Hypothalamus (tissue), 51 donors: Measurements from ENCODE around the gene ANKRD13A.
"Not testable (repeated sequence)": the region's sequence is repeated elsewhere in the genome, so short reads cannot be mapped to it uniquely, and the experiment has no call there.

Experiments used
- DNase-seq, 51 donors: peaks; one replicate each; lab custom pipeline; 2025; lab: John Stamatoyannopoulos, UW

Gene ANKRD13A

GRCh38 chr12:110005319-110005973 lies 6.2 kb downstream of the ANKRD13A start:
- no peak for DNase-seq

GRCh38 chr12:110006115-110006514 lies 6.9 kb downstream of the ANKRD13A start:
- DNase-seq = no peak

GRCh38 chr12:110007881-110008280 lies 8.7 kb downstream of the ANKRD13A start:
- no peak for DNase-seq

GRCh38 chr12:110008681-110009398 lies 9.6 kb downstream of the ANKRD13A start:
- not testable (repeated sequence) for DNase-seq

GRCh38 chr12:110010853-110011723 lies 11.9 kb downstream of the ANKRD13A start:
- DNase-seq = no peak

GRCh38 chr12:110012137-110012536 lies 12.9 kb downstream of the ANKRD13A start:
- DNase-seq = no peak

- DNase-seq = no peak
Observed at GRCh38 chr12:110012659-110013058, 13.4 kb downstream of the ANKRD13A start.

- no peak for DNase-seq
Observed at GRCh38 chr12:110015132-110015531, 15.9 kb downstream of the ANKRD13A start.

- peak in 1 of 51 donors; percentile 32 for DNase-seq
Observed at GRCh38 chr12:110020956-110021355, 21.7 kb downstream of the ANKRD13A start.

- no peak for DNase-seq
Observed at GRCh38 chr12:110023059-110023980, 24.1 kb downstream of the ANKRD13A start.

GRCh38 chr12:110024051-110024450 lies 24.8 kb downstream of the ANKRD13A start:
- peak in 1 of 51 donors; percentile 37 for DNase-seq

GRCh38 chr12:110028323-110028722 lies 29.1 kb downstream of the ANKRD13A start:
- no peak for DNase-seq

- DNase-seq = no peak
Observed at GRCh38 chr12:110029290-110029815, 30.1 kb downstream of the ANKRD13A start.

GRCh38 chr12:110033888-110034287 lies 34.7 kb downstream of the ANKRD13A start:
- DNase-seq = no peak

- no peak for DNase-seq
Observed at GRCh38 chr12:110035534-110036104, 36.4 kb downstream of the ANKRD13A start.

- DNase-seq = peak in 23 of 51 donors; percentile 9 to 64 (median 39)
Observed at GRCh38 chr12:110037315-110037714, 38.1 kb downstream of the ANKRD13A start.

- no peak for DNase-seq
Observed at GRCh38 chr12:110038741-110039084, 39.5 kb downstream of the ANKRD13A start.

- DNase-seq = no peak
Observed at GRCh38 chr12:110039085-110039807, 40.0 kb downstream of the ANKRD13A start.

- no peak for DNase-seq
Observed at GRCh38 chr12:110042264-110042663, 43.0 kb downstream of the ANKRD13A start.
